Vein endothelial cell (primary cell): ENCODE results near the gene PWP2. TPM values are rescaled to one million over a fixed set of nuclear protein-coding genes. Genes with fewer than 3 reads are reported as not detected.

Experiments
- total RNA-seq: library from RNA; depleted of rRNA; stranded (reverse); fragments of >200 nt; gene quantifications from 2 replicates; pipeline ENCODE4 v1.2.3, GENCODE V29; 2012

Gene PWP2
- 4.9 and 26.2 TPM in 2 replicates for total RNA-seq

DNA sequence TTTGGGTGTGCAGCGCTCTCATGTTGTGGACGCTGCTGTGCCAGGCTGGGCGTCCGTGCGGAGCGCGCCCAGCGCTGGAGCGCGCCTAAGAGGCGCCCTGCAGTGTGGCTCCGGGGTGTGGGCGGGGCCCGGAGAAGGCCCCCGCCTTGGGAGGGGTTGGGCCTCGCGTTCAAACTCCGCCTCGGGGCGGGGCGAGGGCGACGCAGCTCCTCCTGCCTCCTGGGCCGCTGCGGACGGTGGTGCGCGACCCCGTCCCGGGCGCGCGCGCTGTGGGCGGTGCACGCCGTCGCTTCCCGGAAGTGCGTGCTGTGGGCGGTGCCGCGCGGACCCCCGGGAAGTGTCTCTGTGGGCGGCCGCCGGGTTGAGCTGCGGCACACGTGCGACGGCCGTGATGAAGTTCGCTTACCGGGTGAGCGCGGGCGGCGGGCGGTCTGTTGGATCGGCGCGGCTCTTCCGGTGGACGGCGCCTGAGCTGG lies at the start of gene PWP2:
Gene PWP2, plus strand, starts transcription at position 374 of the 476 bp plus-strand sequence. Its CDS starts 18 bp downstream, at position 392.

Other genes with a start within 250 kb of the PWP2 start
- gene AGPAT3, start 242.2 kb upstream of the PWP2 start, total RNA-seq, result 50.5 and 60.4 TPM in 2 replicates
- 30.8 and 31.7 TPM in 2 replicates for gene TRAPPC10, start 95.1 kb upstream of the PWP2 start, total RNA-seq
- gene GATD3, start 26.3 kb downstream of the PWP2 start, total RNA-seq, result 9.5 and 31.5 TPM in 2 replicates
- 3.0 and 3.6 TPM in 2 replicates for gene ICOSLG, start 133.5 kb downstream of the PWP2 start, total RNA-seq
- gene DNMT3L, start 154.5 kb downstream of the PWP2 start, total RNA-seq, result not detected in 2 replicates
- under 0.01 TPM in 2 replicates for gene AIRE, start 178.5 kb downstream of the PWP2 start, total RNA-seq
- gene PFKL, start 192.7 kb downstream of the PWP2 start, total RNA-seq, result 198 and 277 TPM in 2 replicates
- 4.4 and 11.4 TPM in 2 replicates for gene CFAP410, start 232.0 kb downstream of the PWP2 start, total RNA-seq
- gene TRPM2, start 246.2 kb downstream of the PWP2 start, total RNA-seq, result 0.33 and 1.1 TPM in 2 replicates